Activated T-cell treated with anti-CD3 and anti-CD28 coated beads, Interleukin-2, amount 50 U/mL, for 24 hours (primary cell): ENCODE results near the gene PDE4B.
"Not testable (repeated sequence)": the region's sequence is repeated elsewhere in the genome, so short reads cannot be mapped to it uniquely, and the experiment has no call there.

Experiments used
- DNase-seq: peaks from one replicate; pipeline ENCODE4 v3.0.0-alpha.2; 2020
- H3K27ac Mint-ChIP-seq: 2 replicates; pipeline ENCODE4 v1.8.0; 2020; ENCODE audit warnings: mild to moderate bottlenecking, mixed read lengths
- H3K27me3 Mint-ChIP-seq: 2 replicates; pipeline ENCODE4 v1.8.0; 2020; ENCODE audit warnings: mixed read lengths
- H3K36me3 Mint-ChIP-seq: 2 replicates; pipeline ENCODE4 v1.8.0; 2020; ENCODE audit warnings: low read depth, mixed read lengths
- H3K4me1 Mint-ChIP-seq: 2 replicates; pipeline ENCODE4 v1.8.0; 2020; ENCODE audit warnings: low read depth, mixed read lengths
- H3K4me3 Mint-ChIP-seq: 2 replicates; pipeline ENCODE4 v1.8.0; 2020; ENCODE audit warnings: mild to moderate bottlenecking, moderate library complexity, mixed read lengths
- H3K9me3 Mint-ChIP-seq: 2 replicates; pipeline ENCODE4 v1.8.0; 2020; ENCODE audit warnings: mixed read lengths

PDE4B gene

DNA sequence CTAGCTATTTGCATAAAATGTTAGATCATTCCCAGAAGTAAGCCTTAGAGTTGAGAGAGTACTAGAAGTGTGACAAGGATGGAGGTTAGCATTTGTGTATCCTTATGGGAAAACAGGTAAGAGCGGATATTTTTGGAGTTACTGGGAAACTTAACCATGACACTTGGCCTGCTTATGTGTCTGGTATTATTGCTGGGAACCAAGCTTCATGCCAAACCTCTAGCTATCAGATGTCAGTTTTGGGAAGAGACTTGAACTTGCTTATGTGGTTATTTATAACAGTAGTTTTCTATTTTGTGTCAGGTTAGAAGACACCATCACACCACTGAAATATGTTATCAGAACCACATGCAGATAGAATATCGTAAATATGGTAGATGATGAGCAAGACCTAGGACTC lies 511.0 kb downstream of the PDE4B start:
- Mint-ChIP-seq H3K27ac (no peak overlapping the region), H3K9me3 (no peaks in the 10 kb centered on the region), H3K4me3 (no peak overlapping the region), H3K36me3 (no peaks in the 10 kb centered on the region), H3K27me3 (no peaks in the 10 kb centered on the region), H3K4me1 (peaks cover 39% of the 10 kb centered on the region)
- DNase-seq = no peak

DNA sequence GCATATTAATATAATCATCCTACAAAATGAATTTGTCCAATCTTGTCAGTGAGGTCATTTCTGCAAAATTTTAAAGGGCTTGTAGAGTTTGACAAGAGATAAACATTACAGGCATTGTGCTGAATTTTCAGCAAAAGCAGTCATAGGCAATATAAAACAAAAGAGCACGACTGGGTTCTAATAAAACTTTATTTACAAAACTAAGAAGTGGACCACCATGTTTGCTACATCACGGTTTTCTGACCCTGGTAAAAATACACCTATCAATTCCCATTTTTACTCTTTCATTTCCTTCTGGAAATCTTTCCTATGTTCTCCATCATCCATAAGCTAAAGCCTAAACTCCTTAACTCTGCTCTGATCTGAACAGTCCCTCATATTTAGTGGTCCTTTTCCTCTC lies 511.4 kb downstream of the PDE4B start:
- Mint-ChIP-seq H3K4me3 (no peak overlapping the region), H3K36me3 (no peaks in the 10 kb centered on the region), H3K9me3 (no peaks in the 10 kb centered on the region), H3K27me3 (no peaks in the 10 kb centered on the region), H3K4me1 (peaks cover 36% of the 10 kb centered on the region), H3K27ac (no peak overlapping the region)
- DNase-seq = no peak

- no peak for DNase-seq
- H3K4me1 Mint-ChIP-seq = peaks cover 24% of the 10 kb centered on the region
- no peak overlapping the region for H3K4me3 Mint-ChIP-seq
- H3K27me3 Mint-ChIP-seq = no peaks in the 10 kb centered on the region
- no peak overlapping the region for H3K27ac Mint-ChIP-seq
- no peaks in the 10 kb centered on the region for H3K36me3 Mint-ChIP-seq
- no peaks in the 10 kb centered on the region for H3K9me3 Mint-ChIP-seq
These were observed 513.2 kb downstream of the PDE4B start for GRCh38 chr1:66305927-66306326.

DNA sequence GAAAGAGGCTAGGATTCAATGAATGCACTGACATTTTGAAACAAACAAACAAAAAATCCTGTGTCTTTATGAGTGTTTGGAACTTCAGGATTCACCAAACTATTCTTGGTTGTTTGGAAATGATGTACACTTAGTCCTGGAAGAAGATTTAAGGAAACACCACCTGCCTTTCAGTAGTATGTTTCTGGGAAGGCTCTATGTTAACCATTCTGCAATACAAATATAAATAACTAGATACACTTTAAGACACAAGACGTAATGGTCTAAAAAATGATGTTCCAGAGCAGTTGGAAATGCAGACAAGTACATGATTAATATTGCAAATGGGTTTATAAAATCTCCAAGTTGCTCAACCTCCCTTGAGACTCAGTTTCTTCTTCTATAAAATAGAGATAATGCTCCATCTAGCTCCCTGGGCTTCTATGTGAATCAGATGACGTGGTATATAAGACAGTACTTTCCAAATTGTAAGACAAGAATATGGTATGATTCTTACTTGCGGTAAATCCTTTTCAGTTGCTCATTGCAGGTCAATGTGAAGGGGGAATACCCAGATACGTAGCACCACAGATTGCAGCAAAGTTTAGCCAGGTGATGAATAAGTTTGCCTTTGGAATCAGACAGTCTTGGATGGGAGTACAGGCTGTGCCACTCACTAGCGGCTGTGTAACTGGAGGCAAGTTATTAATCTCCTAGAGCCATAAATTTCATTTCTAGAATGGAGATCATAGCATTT lies 516.5 kb downstream of the PDE4B start:
- Mint-ChIP-seq H3K36me3 (no peaks in the 10 kb centered on the region), H3K27ac (no peak overlapping the region), H3K27me3 (no peaks in the 10 kb centered on the region), H3K9me3 (no peaks in the 10 kb centered on the region), H3K4me1 (no peaks in the 10 kb centered on the region), H3K4me3 (no peak overlapping the region)
- DNase-seq = no peak

- Mint-ChIP-seq H3K27ac (no peak overlapping the region), H3K4me1 (peaks cover 3% of the 10 kb centered on the region), H3K27me3 (no peaks in the 10 kb centered on the region), H3K4me3 (no peak overlapping the region), H3K36me3 (no peaks in the 10 kb centered on the region), H3K9me3 (peaks cover 3% of the 10 kb centered on the region)
- no peak for DNase-seq
These were observed 518.4 kb downstream of the PDE4B start for GRCh38 chr1:66311092-66311491.

GRCh38 chr1:66311628-66312027 lies 518.9 kb downstream of the PDE4B start:
- H3K4me1 Mint-ChIP-seq = peaks cover 7% of the 10 kb centered on the region
- H3K9me3 Mint-ChIP-seq = peaks cover 3% of the 10 kb centered on the region
- no peaks in the 10 kb centered on the region for H3K27me3 Mint-ChIP-seq
- H3K27ac Mint-ChIP-seq = no peak overlapping the region
- no peaks in the 10 kb centered on the region for H3K36me3 Mint-ChIP-seq
- DNase-seq = no peak
- no peak overlapping the region for H3K4me3 Mint-ChIP-seq

DNA sequence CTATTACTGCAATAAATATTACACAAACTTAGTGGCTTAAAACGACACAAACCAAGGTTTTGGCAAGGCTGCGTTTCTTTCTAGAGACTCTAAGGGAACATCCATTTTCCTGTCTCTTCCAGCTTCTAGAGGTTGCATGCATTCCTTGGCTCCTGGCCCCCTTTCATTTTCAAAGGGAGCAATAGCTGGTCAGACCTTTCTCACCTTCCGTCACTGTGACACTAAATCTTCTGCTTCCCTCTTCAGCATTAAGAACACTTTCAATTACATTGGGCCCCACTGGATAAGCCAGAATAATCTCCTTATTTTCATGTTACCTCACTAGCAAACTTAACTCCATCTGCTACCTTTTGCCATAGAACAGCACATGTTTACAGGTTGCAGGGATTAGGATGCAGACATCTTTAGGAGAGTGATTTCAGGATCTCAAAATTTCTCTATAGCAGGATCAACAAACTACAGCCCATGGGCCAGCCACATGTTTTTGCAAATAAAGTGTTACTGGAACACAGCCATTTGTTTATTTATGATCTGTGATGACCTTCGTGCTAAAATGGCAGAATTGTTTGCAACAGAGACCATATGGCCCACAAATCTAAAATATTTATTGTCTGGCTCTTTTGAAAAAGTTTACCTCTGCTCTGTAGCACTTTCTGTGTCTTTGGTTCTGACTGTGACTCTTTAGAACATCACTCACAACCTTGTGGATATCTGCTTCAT lies 519.7 kb downstream of the PDE4B start:
- Mint-ChIP-seq H3K27me3 (no peaks in the 10 kb centered on the region), H3K27ac (no peak overlapping the region), H3K36me3 (no peaks in the 10 kb centered on the region), H3K4me3 (no peak overlapping the region), H3K4me1 (peaks cover 14% of the 10 kb centered on the region), H3K9me3 (peaks cover 3% of the 10 kb centered on the region)
- DNase-seq = no peak

DNA sequence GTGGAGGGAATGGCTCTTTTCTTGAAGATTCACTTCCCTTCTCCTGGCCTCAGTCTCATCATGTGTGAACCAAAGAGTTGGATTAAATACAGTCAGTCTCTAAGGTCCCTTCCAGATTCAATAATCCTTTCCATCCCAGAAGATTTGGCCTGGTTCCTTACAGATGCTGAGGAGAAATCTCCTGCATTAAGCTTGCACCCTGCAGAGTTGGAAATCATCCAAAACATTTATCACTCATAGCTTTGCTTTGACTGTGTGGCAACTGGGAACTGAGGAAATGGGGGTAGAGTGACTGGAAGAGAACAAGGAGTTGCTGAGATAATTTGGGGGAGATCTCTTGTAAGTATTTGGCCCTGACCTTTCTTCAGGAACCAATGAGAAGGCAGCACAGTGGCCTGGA lies 520.7 kb downstream of the PDE4B start:
- H3K36me3 Mint-ChIP-seq = no peaks in the 10 kb centered on the region
- no peak overlapping the region for H3K4me3 Mint-ChIP-seq
- H3K27ac Mint-ChIP-seq = no peak overlapping the region
- no peak for DNase-seq
- H3K27me3 Mint-ChIP-seq = no peaks in the 10 kb centered on the region
- peaks cover 3% of the 10 kb centered on the region for H3K9me3 Mint-ChIP-seq
- peaks cover 14% of the 10 kb centered on the region for H3K4me1 Mint-ChIP-seq

DNA sequence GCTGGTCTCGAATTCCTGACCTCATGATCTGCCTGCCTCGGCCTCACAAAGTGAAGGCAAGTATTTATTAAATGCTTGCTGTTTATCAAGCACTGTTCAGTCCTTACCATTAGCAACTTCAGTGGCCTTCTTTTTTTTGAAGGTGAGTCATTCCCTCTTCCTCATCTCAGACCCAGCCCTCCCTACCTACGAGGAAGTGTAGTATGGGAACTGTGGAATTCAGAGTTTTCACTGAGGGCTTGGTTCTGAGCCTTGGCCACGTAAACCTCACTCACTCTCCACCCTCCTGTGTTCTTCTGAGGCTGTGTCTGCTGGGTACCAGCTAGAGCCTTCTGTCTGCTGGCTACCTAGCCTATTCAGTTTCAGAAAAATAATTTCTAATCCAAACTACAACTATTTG lies 523.0 kb downstream of the PDE4B start:
- Mint-ChIP-seq H3K4me3 (no peak overlapping the region), H3K27me3 (no peaks in the 10 kb centered on the region), H3K4me1 (peaks cover 14% of the 10 kb centered on the region), H3K9me3 (peaks cover 3% of the 10 kb centered on the region), H3K36me3 (no peaks in the 10 kb centered on the region), H3K27ac (no peak overlapping the region)
- DNase-seq = no peak

DNA sequence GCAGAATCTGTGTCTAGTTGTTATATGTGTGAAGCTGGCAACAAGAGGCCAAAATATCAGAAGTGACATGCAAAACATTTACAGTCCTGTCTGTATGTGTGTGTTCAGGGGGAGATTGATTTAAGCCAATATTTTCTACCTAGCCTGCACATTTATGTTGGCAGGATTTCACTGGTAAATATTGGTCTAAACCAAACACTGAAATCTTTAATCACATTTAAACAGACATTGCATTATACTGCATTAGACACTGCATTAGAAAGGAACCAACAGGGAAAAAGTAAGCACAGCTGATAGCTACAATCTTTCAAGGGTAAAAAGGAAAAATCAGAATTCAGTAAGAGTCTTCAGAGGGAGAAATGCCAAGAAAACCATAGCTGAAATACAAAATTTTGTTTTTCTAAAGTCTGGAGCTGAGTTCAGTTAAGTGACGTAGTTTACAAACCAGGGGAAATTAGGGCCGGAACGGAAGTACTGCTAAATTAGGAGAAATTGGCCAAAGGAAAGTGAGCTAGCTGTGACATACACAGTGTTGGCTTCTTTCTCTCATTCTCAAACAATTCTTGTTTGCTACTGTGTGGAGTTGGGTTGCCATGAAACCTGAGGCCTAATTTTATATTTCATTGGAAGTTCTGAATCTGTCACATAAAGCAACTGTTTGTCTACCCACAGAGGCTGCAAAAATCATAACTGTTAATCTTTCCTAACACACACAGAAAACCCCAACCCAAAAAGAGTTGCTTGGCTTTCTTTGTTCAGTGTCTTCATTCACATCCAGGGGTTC lies 524.0 kb downstream of the PDE4B start:
- no peaks in the 10 kb centered on the region for H3K27me3 Mint-ChIP-seq
- peaks cover 3% of the 10 kb centered on the region for H3K9me3 Mint-ChIP-seq
- no peaks in the 10 kb centered on the region for H3K36me3 Mint-ChIP-seq
- H3K27ac Mint-ChIP-seq = no peak overlapping the region
- no peak overlapping the region for H3K4me3 Mint-ChIP-seq
- DNase-seq = no peak
- peaks cover 14% of the 10 kb centered on the region for H3K4me1 Mint-ChIP-seq

DNA sequence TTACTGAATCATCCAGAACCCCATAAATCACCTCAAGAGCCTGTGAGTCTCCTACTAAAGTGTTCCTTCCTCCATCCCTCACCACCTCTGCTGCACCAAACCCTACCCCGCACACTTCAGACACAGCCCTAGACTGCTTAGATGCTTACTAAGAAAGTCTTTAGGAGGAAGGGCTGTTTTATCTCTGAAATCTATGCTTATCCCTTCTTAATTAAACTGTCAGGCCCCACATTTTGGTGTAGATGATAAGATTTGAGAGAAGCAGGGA lies 524.5 kb downstream of the PDE4B start:
- H3K27ac Mint-ChIP-seq = peak overlapping the region; percentile 66
- peaks cover 5% of the 10 kb centered on the region for H3K9me3 Mint-ChIP-seq
- H3K27me3 Mint-ChIP-seq = no peaks in the 10 kb centered on the region
- H3K4me1 Mint-ChIP-seq = peaks cover 14% of the 10 kb centered on the region
- no peak for DNase-seq
- no peaks in the 10 kb centered on the region for H3K36me3 Mint-ChIP-seq
- H3K4me3 Mint-ChIP-seq = no peak overlapping the region

- Mint-ChIP-seq H3K9me3 (peaks cover 2% of the 10 kb centered on the region), H3K27me3 (no peaks in the 10 kb centered on the region), H3K4me3 (no peak overlapping the region), H3K27ac (no peak overlapping the region), H3K36me3 (no peaks in the 10 kb centered on the region), H3K4me1 (peaks cover 34% of the 10 kb centered on the region)
- no peak for DNase-seq
These were observed 527.5 kb downstream of the PDE4B start for GRCh38 chr1:66320231-66320630.

DNA sequence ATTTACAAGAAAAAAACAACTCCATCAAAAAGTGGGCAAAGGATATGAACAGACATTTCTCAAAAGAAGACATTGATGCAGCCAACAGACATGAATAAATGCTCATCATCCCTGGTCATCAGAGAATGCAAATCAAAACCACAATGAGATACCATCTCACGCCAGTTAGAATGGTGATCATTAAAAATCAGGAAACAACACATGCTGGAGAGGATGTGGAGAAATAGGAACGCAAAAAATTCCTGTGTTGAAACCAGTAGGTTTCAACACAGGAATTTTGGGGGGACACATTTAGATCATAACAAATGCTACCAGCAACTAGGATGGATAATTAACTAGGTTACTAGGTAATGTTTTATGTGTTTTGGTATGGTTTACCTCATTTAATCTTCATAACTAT lies 529.8 kb downstream of the PDE4B start:
- DNase-seq, H3K27me3 Mint-ChIP-seq, H3K4me3 Mint-ChIP-seq, H3K27ac Mint-ChIP-seq, H3K36me3 Mint-ChIP-seq, H3K9me3 Mint-ChIP-seq: not testable (repeated sequence)
- H3K4me1 Mint-ChIP-seq = peaks cover 35% of the 10 kb centered on the region

GRCh38 chr1:66323958-66324625 lies 531.4 kb downstream of the PDE4B start:
- Mint-ChIP-seq H3K27ac (peak overlapping the region; percentile 9), H3K4me1 (peaks cover 47% of the 10 kb centered on the region), H3K36me3 (no peaks in the 10 kb centered on the region), H3K4me3 (no peak overlapping the region), H3K9me3 (peaks cover 2% of the 10 kb centered on the region), H3K27me3 (no peaks in the 10 kb centered on the region)
- DNase-seq = no peak
